ENCODE measurements around the gene SSR4. TPM values are rescaled to one million over a fixed set of nuclear protein-coding genes. Genes with fewer than 3 reads are reported as not detected.

Gene SSR4
- total and polyA plus RNA-seq, 10 of the 15 experiments (the other 5 are each of a cell fraction or from before 2014, with no cell fraction given): 151 to 521 (median 310) TPM

DNA sequence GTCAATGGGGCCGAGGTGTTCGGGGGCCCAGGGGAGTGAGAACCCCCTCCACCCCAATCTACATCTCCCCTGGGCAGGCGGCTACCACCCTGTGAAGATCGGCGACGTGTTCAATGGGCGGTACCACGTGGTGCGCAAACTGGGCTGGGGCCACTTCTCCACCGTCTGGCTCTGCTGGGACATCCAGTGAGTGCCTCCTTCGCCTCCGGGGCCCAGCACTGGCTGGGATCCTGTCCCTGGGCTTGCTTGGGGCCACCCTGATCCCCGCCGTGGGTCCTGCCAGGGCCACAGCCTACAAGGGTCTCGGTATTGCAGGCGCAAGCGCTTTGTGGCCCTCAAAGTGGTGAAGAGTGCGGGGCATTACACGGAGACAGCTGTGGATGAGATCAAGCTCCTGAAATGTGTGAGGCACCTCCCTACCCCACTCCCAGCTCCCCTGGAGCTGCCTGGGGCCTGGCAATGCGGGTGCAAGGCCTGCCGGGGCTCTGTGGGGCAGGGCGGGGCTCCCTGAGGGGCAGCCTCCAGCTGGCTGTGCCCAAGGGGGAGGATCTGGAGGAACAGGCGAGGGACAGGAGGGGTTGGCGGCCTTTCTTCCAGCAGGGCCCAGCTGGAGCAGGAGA, 12.9 kb upstream of the SSR4 start:
- no peaks in the 10 kb centered on the region for H4K20me1 ChIP-seq (ENCODE audit: control insufficient read depth, insufficient read depth)
- ChIA-PET CTCF (no interaction called here), POLR2A (no interaction called here), SMC1A (ENCODE audit: uncharacterized antibody, unreplicated experiment) (no interaction called here), RAD21 (ENCODE audit: unreplicated experiment) (no interaction called here)
- no peak overlapping the region for H3K4me2 ChIP-seq (ENCODE audit: control insufficient read depth, insufficient read depth)
- no peak overlapping the region for H2AFZ ChIP-seq (ENCODE audit: control insufficient read depth, low read depth, low read length)
- 66% methylated on average over 23 of the region's 24 CpGs for WGBS (ENCODE audit: insufficient coverage, insufficient replicate concordance, low lambda C conversion rate, missing lambda C conversion rate)
- intact Hi-C loops (cut with micrococcal nuclease; ENCODE audit: unreplicated experiment): no loop called here
- H3K36me3 ChIP-seq (ENCODE audit: control insufficient read depth in 2 of 2, insufficient read depth in 2 of 2, low read length in 1 of 2): no peaks in the 10 kb centered on the region; a peak in 1 of 4 replicates
- no peaks in the 10 kb centered on the region for H3K27me3 ChIP-seq (replicated peaks in 1 of 2; ENCODE audit: control insufficient read depth in 2 of 2, insufficient read depth in 2 of 2, low read length in 1 of 2)
- no peak for FAIRE-seq
- in situ Hi-C loops (cut with MboI): loop anchor here (10.0 kb wide), 1 partner anchor 47 kb away; no protein-coding TSS in a partner anchor
- H3K27ac ChIP-seq (ENCODE audit: control insufficient read depth, insufficient read depth): no peak overlapping the region
- H3K9ac ChIP-seq (ENCODE audit: control insufficient read depth, insufficient read depth, low read length): no peak overlapping the region
- no peak for DNase-seq (ENCODE audit: low read depth, low spot score)
- no TSS peak for BruUV-seq (replicated peaks)
- H3K79me2 ChIP-seq (ENCODE audit: control insufficient read depth, insufficient read depth, low read length): no peaks in the 10 kb centered on the region
- H3K4me3 ChIP-seq: no peak overlapping the region
- H3K4me1 ChIP-seq (ENCODE audit: control insufficient read depth, insufficient read depth, low read length): no peaks in the 10 kb centered on the region
- ATAC-seq: no peak
- H3K9me3 ChIP-seq (replicated peaks; ENCODE audit: control insufficient read depth, insufficient read depth, low read length): no peaks in the 10 kb centered on the region; the same call in 2 of the 3 replicates
- TF ChIP-seq, protein P1, sequence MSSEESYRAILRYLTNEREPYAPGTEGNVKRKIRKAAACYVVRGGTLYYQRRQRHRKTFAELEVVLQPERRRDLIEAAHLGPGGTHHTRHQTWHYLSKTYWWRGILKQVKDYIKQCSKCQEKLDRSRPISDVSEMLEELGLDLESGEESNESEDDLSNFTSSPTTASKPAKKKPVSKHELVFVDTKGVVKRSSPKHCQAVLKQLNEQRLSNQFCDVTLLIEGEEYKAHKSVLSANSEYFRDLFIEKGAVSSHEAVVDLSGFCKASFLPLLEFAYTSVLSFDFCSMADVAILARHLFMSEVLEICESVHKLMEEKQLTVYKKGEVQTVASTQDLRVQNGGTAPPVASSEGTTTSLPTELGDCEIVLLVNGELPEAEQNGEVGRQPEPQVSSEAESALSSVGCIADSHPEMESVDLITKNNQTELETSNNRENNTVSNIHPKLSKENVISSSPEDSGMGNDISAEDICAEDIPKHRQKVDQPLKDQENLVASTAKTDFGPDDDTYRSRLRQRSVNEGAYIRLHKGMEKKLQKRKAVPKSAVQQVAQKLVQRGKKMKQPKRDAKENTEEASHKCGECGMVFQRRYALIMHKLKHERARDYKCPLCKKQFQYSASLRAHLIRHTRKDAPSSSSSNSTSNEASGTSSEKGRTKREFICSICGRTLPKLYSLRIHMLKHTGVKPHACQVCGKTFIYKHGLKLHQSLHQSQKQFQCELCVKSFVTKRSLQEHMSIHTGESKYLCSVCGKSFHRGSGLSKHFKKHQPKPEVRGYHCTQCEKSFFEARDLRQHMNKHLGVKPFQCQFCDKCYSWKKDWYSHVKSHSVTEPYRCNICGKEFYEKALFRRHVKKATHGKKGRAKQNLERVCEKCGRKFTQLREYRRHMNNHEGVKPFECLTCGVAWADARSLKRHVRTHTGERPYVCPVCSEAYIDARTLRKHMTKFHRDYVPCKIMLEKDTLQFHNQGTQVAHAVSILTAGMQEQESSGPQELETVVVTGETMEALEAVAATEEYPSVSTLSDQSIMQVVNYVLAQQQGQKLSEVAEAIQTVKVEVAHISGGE (CRISPR knock-in tag; IDR thresholded peaks at IDR 0.05): no peak
- TF ChIP-seq, protein P2, sequence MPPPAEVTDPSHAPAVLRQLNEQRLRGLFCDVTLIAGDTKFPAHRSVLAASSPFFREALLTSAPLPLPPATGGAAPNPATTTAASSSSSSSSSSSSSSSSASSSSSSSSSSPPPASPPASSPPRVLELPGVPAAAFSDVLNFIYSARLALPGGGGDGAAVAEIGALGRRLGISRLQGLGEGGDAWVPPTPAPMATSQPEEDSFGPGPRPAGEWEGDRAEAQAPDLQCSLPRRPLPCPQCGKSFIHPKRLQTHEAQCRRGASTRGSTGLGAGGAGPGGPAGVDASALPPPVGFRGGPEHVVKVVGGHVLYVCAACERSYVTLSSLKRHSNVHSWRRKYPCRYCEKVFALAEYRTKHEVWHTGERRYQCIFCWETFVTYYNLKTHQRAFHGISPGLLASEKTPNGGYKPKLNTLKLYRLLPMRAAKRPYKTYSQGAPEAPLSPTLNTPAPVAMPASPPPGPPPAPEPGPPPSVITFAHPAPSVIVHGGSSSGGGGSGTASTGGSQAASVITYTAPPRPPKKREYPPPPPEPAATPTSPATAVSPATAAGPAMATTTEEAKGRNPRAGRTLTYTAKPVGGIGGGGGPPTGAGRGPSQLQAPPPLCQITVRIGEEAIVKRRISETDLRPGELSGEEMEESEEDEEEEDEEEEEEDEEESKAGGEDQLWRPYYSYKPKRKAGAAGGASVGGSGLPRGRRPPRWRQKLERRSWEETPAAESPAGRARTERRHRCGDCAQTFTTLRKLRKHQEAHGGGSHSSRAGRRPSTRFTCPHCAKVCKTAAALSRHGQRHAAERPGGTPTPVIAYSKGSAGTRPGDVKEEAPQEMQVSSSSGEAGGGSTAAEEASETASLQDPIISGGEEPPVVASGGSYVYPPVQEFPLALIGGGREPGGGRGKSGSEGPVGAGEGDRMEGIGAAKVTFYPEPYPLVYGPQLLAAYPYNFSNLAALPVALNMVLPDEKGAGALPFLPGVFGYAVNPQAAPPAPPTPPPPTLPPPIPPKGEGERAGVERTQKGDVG (CRISPR knock-in tag; IDR thresholded peaks at IDR 0.05): no peak
- TF ChIP-seq STAT3 (IDR thresholded peaks at IDR 0.05; ENCODE audit: low read depth, low read length) (no peak), RAD21 (IDR thresholded peaks at IDR 0.05; ENCODE audit: insufficient read depth, low read depth, low read length) (no peak), NR2F1 (conservative IDR thresholded peaks at IDR 0.05) (no peak), FOS (IDR thresholded peaks at IDR 0.05; ENCODE audit: borderline replicate concordance, extremely low read depth, insufficient read length) (no peak)
- TF ChIP-seq, protein P3, sequence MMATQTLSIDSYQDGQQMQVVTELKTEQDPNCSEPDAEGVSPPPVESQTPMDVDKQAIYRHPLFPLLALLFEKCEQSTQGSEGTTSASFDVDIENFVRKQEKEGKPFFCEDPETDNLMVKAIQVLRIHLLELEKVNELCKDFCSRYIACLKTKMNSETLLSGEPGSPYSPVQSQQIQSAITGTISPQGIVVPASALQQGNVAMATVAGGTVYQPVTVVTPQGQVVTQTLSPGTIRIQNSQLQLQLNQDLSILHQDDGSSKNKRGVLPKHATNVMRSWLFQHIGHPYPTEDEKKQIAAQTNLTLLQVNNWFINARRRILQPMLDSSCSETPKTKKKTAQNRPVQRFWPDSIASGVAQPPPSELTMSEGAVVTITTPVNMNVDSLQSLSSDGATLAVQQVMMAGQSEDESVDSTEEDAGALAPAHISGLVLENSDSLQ (IDR thresholded peaks at IDR 0.05): no peak
- TF ChIP-seq, protein P4, sequence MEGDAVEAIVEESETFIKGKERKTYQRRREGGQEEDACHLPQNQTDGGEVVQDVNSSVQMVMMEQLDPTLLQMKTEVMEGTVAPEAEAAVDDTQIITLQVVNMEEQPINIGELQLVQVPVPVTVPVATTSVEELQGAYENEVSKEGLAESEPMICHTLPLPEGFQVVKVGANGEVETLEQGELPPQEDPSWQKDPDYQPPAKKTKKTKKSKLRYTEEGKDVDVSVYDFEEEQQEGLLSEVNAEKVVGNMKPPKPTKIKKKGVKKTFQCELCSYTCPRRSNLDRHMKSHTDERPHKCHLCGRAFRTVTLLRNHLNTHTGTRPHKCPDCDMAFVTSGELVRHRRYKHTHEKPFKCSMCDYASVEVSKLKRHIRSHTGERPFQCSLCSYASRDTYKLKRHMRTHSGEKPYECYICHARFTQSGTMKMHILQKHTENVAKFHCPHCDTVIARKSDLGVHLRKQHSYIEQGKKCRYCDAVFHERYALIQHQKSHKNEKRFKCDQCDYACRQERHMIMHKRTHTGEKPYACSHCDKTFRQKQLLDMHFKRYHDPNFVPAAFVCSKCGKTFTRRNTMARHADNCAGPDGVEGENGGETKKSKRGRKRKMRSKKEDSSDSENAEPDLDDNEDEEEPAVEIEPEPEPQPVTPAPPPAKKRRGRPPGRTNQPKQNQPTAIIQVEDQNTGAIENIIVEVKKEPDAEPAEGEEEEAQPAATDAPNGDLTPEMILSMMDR (IDR thresholded peaks at IDR 0.05 in 2 of 3, conservative IDR thresholded peaks at IDR 0.05 in 1 of 3; ENCODE audit: control insufficient read depth in 2 of 3, extremely low read depth in 1 of 3, insufficient read depth in 1 of 3, low read depth in 3 of 3, low read length in 3 of 3): no peak
- TF ChIP-seq, protein P5, sequence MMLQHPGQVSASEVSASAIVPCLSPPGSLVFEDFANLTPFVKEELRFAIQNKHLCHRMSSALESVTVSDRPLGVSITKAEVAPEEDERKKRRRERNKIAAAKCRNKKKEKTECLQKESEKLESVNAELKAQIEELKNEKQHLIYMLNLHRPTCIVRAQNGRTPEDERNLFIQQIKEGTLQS (IDR thresholded peaks at IDR 0.05; ENCODE audit: borderline replicate concordance, extremely low read depth, low read depth, low read length): no peak
- TF ChIP-seq, protein P6, sequence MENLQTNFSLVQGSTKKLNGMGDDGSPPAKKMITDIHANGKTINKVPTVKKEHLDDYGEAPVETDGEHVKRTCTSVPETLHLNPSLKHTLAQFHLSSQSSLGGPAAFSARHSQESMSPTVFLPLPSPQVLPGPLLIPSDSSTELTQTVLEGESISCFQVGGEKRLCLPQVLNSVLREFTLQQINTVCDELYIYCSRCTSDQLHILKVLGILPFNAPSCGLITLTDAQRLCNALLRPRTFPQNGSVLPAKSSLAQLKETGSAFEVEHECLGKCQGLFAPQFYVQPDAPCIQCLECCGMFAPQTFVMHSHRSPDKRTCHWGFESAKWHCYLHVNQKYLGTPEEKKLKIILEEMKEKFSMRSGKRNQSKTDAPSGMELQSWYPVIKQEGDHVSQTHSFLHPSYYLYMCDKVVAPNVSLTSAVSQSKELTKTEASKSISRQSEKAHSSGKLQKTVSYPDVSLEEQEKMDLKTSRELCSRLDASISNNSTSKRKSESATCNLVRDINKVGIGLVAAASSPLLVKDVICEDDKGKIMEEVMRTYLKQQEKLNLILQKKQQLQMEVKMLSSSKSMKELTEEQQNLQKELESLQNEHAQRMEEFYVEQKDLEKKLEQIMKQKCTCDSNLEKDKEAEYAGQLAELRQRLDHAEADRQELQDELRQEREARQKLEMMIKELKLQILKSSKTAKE (IDR thresholded peaks at IDR 0.05; ENCODE audit: low read depth, poor library complexity, severe bottlenecking): no peak

Measured in GM12878 (cell line).